ENCODE data around the gene IGF1R.

The IGF1R gene

GRCh38 chr15:98859149-98859548 is 210.8 kb downstream of the IGF1R start:
- peaks cover 66% of the 10 kb centered on the region for H3K79me2 ChIP-seq (ENCODE audit: insufficient read depth, low read length)
- H3K4me2 ChIP-seq (ENCODE audit: insufficient read depth, low read length) = no peak overlapping the region
- DNase-seq (no peak), ATAC-seq (ENCODE audit: insufficient read depth, low read depth) (no peak)
- no peaks in the 10 kb centered on the region for H3K27me3 ChIP-seq (ENCODE audit: insufficient read depth, low read length, poor library complexity)
- TF ChIP-seq CTCF (IDR thresholded peaks at IDR 0.05; ENCODE audit: borderline replicate concordance, extremely low read depth, low read length, poor library complexity, severe bottlenecking) (no peak), EZH2 (IDR thresholded peaks at IDR 0.05; ENCODE audit: borderline replicate concordance, low read depth, low read length, severe bottlenecking) (no peak)
- H3K9me3 ChIP-seq (ENCODE audit: insufficient read depth, low read length, severe bottlenecking) = no peaks in the 10 kb centered on the region
- H3K4me1 ChIP-seq (ENCODE audit: insufficient read depth, low read length) = peaks cover 60% of the 10 kb centered on the region
- no peak overlapping the region for H3K9ac ChIP-seq (ENCODE audit: low read depth, low read length)
- no peak overlapping the region for H2AFZ ChIP-seq (ENCODE audit: low read depth, low read length)
- no peaks in the 10 kb centered on the region for H3K36me3 ChIP-seq (ENCODE audit: insufficient read depth, low read length)
- no peak overlapping the region for H3K27ac ChIP-seq (ENCODE audit: low read length)
- H4K20me1 ChIP-seq (ENCODE audit: insufficient read depth, low read length) = peaks cover 4% of the 10 kb centered on the region; the same call in 1 of the 2 replicates
- H3K4me3 ChIP-seq (ENCODE audit: low read depth in 1 of 2, low read length in 2 of 2) = no peak overlapping the region

GRCh38 chr15:98860281-98861041 is 212.1 kb downstream of the IGF1R start:
- H3K79me2 ChIP-seq (ENCODE audit: insufficient read depth, low read length) = peaks cover 64% of the 10 kb centered on the region
- H3K4me1 ChIP-seq (ENCODE audit: insufficient read depth, low read length) = peaks cover 69% of the 10 kb centered on the region
- TF ChIP-seq EZH2 (IDR thresholded peaks at IDR 0.05; ENCODE audit: borderline replicate concordance, low read depth, low read length, severe bottlenecking) (no peak), CTCF (IDR thresholded peaks at IDR 0.05; ENCODE audit: borderline replicate concordance, extremely low read depth, low read length, poor library complexity, severe bottlenecking) (no peak)
- H3K4me3 ChIP-seq (ENCODE audit: low read depth in 1 of 2, low read length in 2 of 2) = peak overlapping the region in 1 of 2 experiments; percentile 21; a peak in 1 of 4 replicates
- H3K27me3 ChIP-seq (ENCODE audit: insufficient read depth, low read length, poor library complexity) = no peaks in the 10 kb centered on the region
- DNase-seq (no peak), ATAC-seq (ENCODE audit: insufficient read depth, low read depth) (peak; percentile 52)
- no peaks in the 10 kb centered on the region for H3K9me3 ChIP-seq (ENCODE audit: insufficient read depth, low read length, severe bottlenecking)
- H3K27ac ChIP-seq (ENCODE audit: low read length) = peak overlapping the region; percentile 75
- H2AFZ ChIP-seq (ENCODE audit: low read depth, low read length) = peak overlapping the region; percentile 56
- no peaks in the 10 kb centered on the region; the same call in 1 of the 2 replicates for H4K20me1 ChIP-seq (ENCODE audit: insufficient read depth, low read length)
- H3K36me3 ChIP-seq (ENCODE audit: insufficient read depth, low read length) = no peaks in the 10 kb centered on the region
- peak overlapping the region; percentile 32 for H3K9ac ChIP-seq (ENCODE audit: low read depth, low read length)
- peak overlapping the region; percentile 45 for H3K4me2 ChIP-seq (ENCODE audit: insufficient read depth, low read length)

- H2AFZ ChIP-seq (ENCODE audit: low read depth, low read length) = no peak overlapping the region
- H3K36me3 ChIP-seq (ENCODE audit: insufficient read depth, low read length) = no peaks in the 10 kb centered on the region
- peak overlapping the region; percentile 75 for H3K27ac ChIP-seq (ENCODE audit: low read length)
- H3K9me3 ChIP-seq (ENCODE audit: insufficient read depth, low read length, severe bottlenecking) = no peaks in the 10 kb centered on the region
- peaks cover 69% of the 10 kb centered on the region for H3K4me1 ChIP-seq (ENCODE audit: insufficient read depth, low read length)
- DNase-seq (no peak), ATAC-seq (ENCODE audit: insufficient read depth, low read depth) (no peak)
- H3K27me3 ChIP-seq (ENCODE audit: insufficient read depth, low read length, poor library complexity) = no peaks in the 10 kb centered on the region
- H3K9ac ChIP-seq (ENCODE audit: low read depth, low read length) = peak overlapping the region; percentile 32
- TF ChIP-seq EZH2 (IDR thresholded peaks at IDR 0.05; ENCODE audit: borderline replicate concordance, low read depth, low read length, severe bottlenecking) = no peak
- no peak for TF ChIP-seq CTCF (IDR thresholded peaks at IDR 0.05; ENCODE audit: borderline replicate concordance, extremely low read depth, low read length, poor library complexity, severe bottlenecking)
- no peaks in the 10 kb centered on the region; the same call in 1 of the 2 replicates for H4K20me1 ChIP-seq (ENCODE audit: insufficient read depth, low read length)
- H3K79me2 ChIP-seq (ENCODE audit: insufficient read depth, low read length) = peaks cover 61% of the 10 kb centered on the region
- H3K4me2 ChIP-seq (ENCODE audit: insufficient read depth, low read length) = peak overlapping the region; percentile 45
- no peak overlapping the region for H3K4me3 ChIP-seq (ENCODE audit: low read depth in 1 of 2, low read length in 2 of 2)
Observed at GRCh38 chr15:98861188-98861587, 212.8 kb downstream of the IGF1R start.

All from DND-41 (cell line).